ENCODE results near the gene PARN.
"Not testable (repeated sequence)": the region's sequence is repeated elsewhere in the genome, so short reads cannot be mapped to it uniquely, and the experiment has no call there.

The PARN gene

DNA sequence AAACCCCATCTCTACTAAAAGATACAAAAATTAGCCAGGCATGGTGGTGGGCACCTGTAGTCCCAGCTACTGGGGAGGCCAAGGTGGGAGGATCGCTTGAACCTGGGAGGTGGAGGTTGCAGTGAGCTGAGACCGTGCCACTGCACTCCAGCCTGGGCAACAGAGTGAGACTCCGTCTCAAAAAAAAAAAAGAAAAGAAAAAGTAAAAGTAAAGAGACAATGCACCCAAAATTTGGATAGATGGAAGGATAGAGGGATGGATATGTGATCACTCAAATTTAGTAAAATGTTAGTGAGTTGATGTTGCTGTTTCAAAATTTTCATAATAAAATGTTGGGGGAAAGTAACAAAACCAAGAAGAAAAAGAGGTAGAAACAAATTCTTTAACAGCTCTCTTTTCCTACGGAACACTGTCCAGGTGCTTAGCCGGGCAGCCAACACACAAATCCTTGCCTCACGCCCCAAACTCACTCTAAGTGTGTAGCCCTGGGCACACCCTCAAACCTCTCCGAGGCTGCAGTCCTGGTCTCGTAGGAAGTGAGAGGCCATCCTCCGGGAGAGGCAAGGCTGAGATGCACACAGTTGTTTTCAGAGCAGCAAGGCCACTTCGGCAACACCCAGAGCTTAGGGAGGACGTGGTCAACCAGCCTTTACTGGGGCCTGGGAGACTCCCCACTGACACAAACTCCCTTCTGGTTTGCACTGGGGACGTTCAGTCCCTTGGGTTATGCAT is 228.9 kb downstream of the PARN start:
- not testable (repeated sequence) for DNase-seq (ENCODE audit: low spot score)

DNA sequence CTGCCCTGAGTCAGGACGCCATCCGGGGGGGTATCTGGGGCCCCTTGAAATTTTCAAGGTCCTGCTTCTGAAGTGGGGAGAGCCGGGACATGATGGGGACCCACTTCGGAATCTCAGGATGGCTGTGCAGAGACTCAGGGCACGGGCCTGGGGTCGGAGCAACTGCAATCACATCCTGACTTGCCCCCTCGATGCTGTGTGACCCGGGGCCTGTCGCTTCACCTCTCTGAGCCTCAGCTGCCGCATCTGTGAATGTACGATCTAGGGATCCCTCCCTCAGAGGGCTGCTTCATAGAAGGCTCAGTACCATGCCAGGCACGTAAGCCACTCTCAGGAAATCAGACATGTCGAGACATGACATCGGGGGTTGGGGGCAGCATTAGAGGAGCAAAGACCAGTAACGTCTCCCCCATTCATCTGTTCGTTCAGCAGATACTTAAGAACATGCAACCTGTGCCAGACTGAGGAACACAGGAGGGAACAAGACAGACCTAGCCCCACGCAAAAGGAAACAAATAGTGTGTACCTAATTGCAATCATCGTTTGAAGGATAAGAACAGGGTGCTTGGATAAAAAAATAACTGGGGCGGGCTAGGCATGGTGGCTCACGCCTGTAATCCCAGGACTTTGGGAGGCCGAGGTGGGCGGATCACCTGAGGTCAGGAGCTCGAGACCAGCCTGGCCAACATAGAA is 229.6 kb downstream of the PARN start:
- DNase-seq (ENCODE audit: low spot score): no peak

DNA sequence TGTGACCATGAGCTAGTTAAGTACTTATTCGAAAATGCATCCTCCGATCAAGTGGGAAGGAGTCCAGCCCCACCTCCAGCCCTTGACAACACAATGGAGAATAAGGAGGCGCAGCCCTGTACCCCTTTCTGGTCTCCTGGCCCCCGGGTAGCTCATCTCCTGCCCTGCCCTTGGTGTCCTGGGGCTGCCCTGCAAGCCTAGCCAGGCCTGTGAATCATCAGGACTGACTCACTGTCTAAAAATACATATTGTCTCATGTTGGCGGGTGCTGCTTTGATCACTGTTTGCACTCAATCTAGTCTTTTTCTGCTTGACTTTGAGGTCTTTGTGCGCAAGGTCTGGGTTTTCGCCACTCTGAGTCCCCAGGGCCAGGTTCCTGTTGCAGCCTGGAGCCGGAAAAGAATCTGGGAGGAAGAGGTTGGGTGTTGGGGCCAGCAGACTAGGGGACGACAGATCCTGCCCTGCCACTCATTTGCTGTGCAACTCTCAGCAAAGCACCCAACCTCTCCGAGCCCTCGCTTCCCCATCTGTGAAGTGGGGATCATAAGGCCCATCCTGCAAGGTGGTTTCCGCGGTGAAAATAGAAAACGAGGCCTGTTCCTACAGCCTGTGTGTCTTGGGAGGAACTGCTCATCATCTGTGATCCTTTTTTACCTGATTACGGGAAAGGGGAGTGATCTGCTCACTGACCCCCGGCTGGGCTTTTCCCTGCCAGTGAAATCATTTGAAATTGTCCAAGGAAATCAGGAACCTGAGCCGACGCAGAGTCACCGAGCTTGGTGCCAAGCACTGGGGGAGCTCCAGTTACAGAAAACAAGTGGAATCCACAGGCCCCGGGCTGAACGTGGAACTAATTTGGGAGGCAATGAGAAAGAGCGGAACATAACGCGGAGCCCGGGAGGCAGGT is 230.4 kb downstream of the PARN start:
- DNase-seq (ENCODE audit: low spot score): no peak

DNA sequence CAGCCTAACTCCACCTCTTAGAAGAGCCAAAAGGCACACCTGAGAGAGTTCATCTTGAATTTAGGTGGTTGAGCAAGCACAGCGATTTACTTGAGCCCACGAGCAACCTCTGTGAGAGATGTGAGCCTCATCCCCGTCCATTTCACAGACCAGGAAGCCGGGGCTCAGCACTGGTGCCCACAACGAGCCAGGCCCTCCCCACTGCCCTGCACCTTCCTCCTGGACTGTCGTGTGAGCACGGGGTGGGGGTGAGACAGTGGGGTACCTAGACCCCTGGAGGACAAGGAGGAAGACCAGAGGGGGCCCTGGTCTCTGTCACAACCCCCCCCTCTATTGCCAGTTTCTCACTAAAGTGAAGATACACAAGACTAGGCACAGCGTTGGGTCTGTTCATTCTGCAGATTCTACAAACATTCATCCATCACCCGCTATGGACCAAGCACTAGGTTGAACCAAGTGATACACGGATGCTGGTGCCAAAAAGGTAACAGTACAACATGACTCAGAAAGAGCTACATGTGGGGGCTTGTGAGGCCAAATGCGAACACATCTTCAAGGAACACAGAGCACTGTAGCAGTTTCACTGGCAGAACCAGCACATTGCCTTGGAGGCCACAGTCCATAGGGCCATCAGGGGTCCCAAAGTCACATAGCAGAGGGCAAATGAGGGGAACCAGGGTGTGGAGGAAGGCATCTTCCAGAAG is 231.9 kb downstream of the PARN start:
- DNase-seq (ENCODE audit: low spot score): no peak

- DNase-seq (ENCODE audit: low spot score): not testable (repeated sequence)
Measured at GRCh38 chr16:14395710-14396304, 234.3 kb downstream of the PARN start.

- no peak for DNase-seq (ENCODE audit: low spot score)
Measured at GRCh38 chr16:14394834-14395233, 235.2 kb downstream of the PARN start.

DNA sequence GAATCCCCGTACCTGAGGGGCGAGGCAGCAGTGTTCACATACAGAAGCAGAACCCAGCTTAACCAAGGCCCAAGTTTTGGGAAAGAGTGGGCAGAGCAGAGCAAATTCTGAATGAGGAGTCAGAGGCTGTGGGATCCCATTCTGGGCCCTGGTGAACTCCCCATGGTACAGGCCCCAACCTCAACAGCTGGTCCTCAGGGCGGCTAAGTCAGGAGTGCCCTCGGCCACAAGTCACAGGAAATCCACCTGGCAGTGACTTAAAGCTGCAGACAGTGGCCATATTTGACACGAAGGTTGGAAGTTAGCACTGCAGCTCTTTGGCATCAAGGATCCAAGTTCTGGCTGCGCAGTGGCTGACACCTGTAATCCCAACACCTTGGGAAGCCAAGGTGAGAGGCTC is 237.1 kb downstream of the PARN start:
- DNase-seq (ENCODE audit: low spot score): no peak

DNA sequence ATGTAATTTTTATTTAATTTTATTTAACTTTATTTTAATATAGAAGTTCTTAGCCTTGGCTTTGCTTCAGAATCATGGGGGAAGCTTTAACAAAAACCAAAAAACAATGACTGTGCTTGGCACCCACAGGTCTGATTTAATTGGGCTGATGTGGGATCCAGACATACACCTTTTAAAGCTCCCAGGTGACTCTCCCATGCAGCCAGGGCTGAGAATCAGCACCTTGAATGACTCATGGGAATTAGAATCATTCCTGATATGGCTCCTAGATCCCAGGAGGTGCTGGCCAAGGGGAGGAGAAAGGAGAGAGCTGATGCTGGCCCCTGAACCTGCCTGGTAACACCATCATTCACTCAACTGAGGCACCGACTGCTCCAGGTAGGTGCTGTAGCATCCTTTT is 240.7 kb downstream of the PARN start:
- no peak for DNase-seq (ENCODE audit: low spot score)

GRCh38 chr16:14388243-14388642 is 241.8 kb downstream of the PARN start:
- DNase-seq (ENCODE audit: low spot score): no peak

DNA sequence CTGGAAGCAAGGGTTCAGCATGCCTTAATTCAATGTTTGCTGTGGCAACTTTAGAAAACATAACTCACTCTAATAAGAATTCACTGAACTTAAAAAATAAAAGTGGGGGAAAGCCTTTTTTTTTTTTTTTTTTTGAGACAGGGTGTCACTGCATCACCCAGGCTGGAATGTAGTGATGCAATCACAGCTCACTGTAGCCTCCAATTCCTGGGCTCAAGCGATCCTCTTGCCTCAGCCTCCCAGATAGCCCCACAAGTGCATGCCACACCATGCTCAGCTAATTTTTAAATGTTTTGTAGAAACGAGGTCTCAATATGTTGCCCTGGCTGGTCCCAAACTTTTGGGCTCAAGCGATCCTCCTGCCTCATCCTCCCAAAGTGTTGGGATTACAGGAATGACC is 243.9 kb downstream of the PARN start:
- DNase-seq (ENCODE audit: low spot score): no peak

All from CD4-positive, alpha-beta T cell treated with Interleukin-6 at 100 ng/mL for 8 hours (primary cell).